Thyroid gland (tissue), 4 donors: ENCODE results near the gene TUBA3E.

Experiments used
- POLR2A ChIP-seq, 2 donors: fragments of 450-650 bp; IDR thresholded peaks; one replicate each; pipeline ENCODE4 v1.6.1; 2017; ENCODE audit warnings: antibody characterized with exemption in 2 of 2, mild to moderate bottlenecking in 2 of 2, moderate library complexity in 1 of 2
- TF ChIP-seq, protein P1 (sequence below), 6 experiments: fragments of 200-600 bp in 3 of 6; fragments of 450-650 bp in 3 of 6; sonication (generic) in 3 of 6; IDR thresholded peaks; one replicate each; pipeline ENCODE4 v1.5.1; 2016 to 2019; ENCODE audit warnings: antibody characterized with exemption in 6 of 6, mild to moderate bottlenecking in 2 of 6, inconsistent platforms in 1 of 6, moderate library complexity in 1 of 6

GRCh38 chr2:130181325-130181879, 16.8 kb downstream of the TUBA3E start, which contains the start of gene SMPD4:
- TF ChIP-seq, protein P1, sequence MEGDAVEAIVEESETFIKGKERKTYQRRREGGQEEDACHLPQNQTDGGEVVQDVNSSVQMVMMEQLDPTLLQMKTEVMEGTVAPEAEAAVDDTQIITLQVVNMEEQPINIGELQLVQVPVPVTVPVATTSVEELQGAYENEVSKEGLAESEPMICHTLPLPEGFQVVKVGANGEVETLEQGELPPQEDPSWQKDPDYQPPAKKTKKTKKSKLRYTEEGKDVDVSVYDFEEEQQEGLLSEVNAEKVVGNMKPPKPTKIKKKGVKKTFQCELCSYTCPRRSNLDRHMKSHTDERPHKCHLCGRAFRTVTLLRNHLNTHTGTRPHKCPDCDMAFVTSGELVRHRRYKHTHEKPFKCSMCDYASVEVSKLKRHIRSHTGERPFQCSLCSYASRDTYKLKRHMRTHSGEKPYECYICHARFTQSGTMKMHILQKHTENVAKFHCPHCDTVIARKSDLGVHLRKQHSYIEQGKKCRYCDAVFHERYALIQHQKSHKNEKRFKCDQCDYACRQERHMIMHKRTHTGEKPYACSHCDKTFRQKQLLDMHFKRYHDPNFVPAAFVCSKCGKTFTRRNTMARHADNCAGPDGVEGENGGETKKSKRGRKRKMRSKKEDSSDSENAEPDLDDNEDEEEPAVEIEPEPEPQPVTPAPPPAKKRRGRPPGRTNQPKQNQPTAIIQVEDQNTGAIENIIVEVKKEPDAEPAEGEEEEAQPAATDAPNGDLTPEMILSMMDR (IDR thresholded peaks at IDR 0.05), result peak in 1 of 6 experiments; percentile 14
- peak in 1 of 2 donors; percentile 67 for TF ChIP-seq POLR2A (IDR thresholded peaks at IDR 0.05)
